HG02885 (cell line): ENCODE data around the gene NOMO2.
"Not testable (repeated sequence)": the region's sequence is repeated elsewhere in the genome, so short reads cannot be mapped to it uniquely, and the experiment has no call there.

Experiments
- ATAC-seq: cut with Tn5 transposase; IDR thresholded peaks from one replicate; pipeline ENCODE4 v1.9.1; 2021; ENCODE audit warnings: mild to moderate bottlenecking; ENCODE audit not compliant: unreplicated experiment, poor library complexity

Gene NOMO2

DNA sequence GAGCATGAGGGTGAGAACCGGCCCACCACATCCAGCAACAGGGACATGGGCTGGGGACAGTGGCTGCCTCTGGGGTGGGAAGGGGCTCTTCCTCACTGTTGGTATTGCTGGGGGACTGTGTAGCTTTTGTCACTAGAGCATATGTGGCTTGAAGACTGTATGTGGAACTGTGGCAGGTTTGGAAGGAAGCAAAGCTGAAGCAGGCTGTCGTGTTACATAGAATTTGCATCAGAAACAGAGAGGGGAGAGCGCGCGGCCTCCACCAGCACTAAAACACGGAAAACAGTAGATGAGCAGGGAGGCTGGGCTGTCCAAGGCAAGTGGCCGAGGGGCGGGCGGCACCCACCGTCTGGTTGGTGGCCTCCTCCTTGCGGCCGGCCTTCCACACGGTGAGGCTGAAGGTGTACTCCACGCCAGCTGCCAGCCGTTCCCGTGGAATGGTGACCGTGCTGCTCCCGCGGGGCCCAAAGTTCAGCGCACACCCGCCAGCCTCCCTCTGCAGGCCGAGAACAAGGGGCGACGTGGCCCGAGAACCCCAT lies 177.7 kb downstream of the NOMO2 start:
- ATAC-seq = not testable (repeated sequence)

DNA sequence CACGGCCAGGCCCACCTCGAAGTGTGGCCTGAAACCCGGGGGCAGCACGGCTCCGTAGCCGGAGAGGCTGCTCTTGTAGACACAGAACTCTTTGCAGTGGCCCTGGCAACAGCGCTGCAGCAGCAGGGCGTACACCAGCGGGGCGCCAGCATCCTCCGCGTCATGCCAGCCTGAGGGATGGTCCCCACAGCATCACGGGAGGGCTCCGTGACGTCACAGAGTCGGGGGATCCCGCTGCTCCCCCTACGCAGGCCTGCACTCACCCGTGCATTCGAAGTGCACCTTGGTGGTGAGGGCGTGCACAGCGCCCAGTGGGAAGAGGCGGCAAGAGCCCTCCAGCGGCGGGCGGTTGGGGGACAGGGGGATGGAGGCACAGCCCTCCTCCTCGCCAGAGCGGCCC lies 179.2 kb downstream of the NOMO2 start:
- not testable (repeated sequence) for ATAC-seq
